Amniotic epithelial cell (primary cell): ENCODE results near the gene PDE8A.

Experiments used
- DNase-seq: peaks from one replicate; pipeline ENCODE4 v3.0.0-alpha.2; 2010; ENCODE audit warnings: low read depth

Gene PDE8A

DNA sequence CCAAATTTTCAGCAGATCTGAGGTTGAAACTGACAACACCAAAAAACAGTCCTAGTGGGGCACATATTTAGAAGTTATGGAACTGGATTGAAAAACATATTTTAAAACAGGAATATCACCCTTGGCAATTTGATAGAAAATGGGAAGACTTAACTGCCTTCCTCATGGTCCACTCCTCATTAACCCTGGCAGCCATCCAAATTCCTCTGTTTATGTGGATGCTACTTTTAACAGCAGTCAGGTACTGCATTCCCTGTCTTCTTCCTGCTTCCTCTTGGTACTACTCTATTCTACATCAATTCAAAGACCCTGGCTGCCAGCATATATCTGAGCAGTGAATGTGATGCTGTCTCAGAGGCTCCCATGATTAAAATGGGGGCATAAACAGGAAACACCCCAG is 54.3 kb downstream of the PDE8A start:
- DNase-seq = no peak

GRCh38 chr15:85036716-85037115 is 55.1 kb downstream of the PDE8A start:
- DNase-seq = no peak

- DNase-seq = no peak
Measured at GRCh38 chr15:85037641-85038040, 56.0 kb downstream of the PDE8A start.

DNA sequence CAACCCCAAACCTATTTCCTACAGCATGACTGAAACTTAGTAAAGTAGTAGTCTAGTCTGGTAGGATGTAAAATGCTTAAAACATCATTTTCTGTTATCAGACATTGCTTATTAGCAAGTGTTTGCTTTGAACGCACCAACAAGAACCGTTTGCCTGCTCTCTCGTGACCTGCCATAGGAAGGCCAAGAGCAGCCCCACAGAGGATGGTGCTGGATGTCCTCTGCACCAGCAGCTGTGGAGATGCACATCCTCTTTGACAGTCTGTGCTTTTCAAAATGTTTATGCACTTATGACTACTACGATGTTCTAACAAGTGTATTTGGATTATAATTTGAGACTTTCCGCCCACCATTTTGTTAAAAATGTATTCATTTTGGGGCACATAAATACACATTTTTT is 59.6 kb downstream of the PDE8A start:
- no peak for DNase-seq

GRCh38 chr15:85044251-85044853 is 62.7 kb downstream of the PDE8A start:
- peak; percentile 73 for DNase-seq

GRCh38 chr15:85044894-85045293 is 63.2 kb downstream of the PDE8A start:
- DNase-seq = no peak

DNA sequence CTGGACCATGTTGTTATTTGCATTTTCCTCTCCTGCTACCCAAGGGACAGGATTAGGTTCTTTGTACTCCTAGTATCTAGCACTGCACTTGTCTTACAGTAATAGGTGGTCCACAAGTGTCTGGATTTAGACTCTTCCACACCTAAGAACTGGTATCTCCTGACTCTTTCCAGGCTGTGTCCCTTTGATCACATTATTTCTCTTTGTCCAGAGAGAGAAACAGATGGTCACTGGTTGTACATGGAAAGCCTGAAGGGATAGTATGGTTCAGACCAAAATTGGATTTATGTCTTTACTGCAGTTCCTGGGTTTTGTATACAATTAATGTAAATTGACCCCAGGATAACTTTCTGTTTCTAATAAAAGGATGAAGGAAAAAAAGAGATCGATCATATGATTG is 64.0 kb downstream of the PDE8A start:
- no peak for DNase-seq

DNA sequence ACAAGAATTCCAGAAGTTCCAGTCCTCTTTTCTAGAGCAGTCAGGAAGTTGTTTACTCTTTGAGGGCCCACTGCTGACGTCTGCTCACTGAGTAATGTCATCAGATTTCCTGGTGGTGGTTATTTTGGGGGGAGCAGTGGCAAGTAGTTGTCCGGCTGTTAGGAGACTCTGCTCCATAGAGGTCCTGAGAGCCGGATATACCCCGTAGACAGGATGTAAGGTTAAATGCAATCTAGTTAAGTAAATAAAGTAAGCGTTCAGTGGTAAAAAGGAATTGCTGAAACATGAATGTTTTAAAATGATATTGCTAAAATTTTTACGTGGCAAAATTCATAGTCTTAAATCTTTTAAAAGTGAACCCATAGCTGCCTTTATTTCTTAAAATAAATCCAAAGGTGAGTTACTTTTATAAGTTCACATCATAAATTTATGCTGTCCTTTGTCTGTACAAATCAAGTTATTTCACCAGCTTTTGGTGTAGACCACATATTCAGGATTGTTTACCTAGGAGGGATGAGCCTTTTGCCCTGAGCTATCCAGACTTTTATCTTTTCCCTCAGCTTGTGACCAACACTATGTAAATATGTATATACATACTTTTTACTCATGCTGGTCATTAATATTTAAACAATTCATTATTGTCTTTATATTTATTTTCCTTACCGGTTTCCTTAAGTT is 65.8 kb downstream of the PDE8A start:
- peak; percentile 87 for DNase-seq

DNA sequence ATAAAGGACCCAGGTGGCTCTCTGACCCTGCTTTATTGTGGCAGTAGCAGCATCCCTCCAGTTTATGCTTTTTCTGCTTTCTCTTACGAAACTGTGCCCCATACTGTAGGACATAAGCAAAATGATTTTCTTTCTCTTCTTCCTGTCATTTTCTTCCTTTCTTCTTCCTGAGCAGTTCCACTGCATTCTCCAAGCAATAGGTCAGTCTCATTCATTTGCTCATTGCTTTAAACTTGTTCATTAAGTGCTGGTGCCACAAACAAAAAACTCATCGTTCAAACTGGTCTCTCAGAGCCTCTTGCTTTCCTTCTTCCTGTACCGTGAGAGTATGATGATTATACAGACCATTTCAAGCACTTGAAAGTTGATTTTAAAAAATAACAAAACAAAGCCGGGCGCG is 66.8 kb downstream of the PDE8A start:
- DNase-seq = peak; percentile 24

DNA sequence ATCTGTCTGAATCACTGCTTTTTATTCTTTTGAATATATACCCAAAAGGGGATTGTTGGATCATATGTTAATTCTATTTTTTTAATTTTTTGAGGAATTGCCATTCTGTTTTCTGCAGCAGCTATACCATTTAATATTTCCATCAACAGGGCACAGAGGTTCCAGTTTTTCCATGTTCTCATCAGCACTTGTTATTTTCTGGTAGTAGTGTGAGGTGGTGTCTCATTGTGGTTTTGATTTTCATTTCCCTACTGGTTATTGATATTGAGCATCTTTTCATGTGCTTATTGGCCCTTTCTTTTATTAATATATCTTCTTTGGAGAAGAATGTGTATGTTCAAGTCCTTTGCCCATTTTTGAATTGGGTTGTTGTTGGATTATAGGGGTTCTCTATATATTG is 68.1 kb downstream of the PDE8A start:
- no peak for DNase-seq

DNA sequence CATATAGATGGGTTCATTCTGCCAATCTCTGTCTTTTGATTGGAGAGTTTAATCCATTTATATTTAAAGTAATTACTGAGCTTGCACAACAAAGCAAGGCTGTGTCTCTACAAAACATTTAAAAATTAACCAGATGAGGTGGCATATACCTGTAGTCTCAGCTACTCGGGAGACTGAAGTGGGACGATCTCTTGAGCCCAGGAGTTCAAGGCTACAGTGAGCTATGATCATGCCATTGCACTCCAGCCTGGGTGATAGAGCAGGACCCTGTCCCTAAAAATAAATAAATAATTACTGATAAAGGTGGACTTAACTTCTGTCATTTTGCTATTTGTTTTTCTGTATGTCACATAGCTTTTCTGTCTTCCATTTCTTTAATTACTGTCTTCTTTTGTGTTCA is 78.1 kb downstream of the PDE8A start:
- DNase-seq = no peak

DNA sequence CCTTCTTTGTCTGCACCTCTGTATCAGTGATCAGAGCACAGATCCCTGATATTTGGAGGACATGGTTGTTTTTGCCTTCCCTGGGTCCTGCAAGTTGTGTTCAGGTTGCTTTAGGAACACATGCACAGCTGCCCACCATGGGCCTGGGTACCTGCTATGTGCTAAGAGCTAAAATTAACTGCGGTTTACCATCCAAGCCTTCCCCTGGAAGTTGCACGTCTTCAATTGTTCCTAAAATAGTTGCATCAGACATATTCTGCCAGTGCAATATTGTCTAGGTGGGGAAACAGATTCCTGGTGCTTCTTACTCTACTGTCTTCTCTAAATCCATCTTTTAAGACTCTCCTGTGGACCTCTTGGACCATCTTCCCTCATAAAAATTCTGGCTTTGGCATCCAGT is 80.9 kb downstream of the PDE8A start:
- no peak for DNase-seq

- no peak for DNase-seq
Measured at GRCh38 chr15:85063088-85063487, 81.4 kb downstream of the PDE8A start.

DNA sequence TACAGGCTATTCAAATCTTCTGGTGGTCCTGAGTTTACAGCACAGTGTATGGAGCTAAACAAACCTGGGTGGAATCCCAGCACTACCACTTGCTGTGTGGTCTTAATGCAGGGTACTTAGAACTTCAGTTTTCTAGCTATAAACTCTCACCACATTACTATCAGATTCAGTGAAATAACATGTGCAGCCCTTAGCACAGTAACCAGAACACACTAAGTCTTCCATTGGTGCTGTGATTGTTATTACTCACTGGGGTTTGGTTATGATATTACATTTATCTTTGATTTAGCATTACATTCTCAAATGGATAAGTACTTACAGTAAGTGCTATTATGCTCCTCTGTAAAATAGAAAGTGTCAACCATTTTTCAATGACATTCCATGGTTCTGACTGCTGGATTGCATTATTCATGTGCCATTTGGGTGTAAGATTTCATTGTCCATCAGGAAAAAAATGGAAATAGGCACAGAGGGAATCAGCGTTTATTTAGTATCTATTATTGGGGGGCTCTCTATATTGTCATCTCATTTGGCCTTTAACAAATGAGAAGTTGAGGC is 81.9 kb downstream of the PDE8A start:
- DNase-seq = no peak

DNA sequence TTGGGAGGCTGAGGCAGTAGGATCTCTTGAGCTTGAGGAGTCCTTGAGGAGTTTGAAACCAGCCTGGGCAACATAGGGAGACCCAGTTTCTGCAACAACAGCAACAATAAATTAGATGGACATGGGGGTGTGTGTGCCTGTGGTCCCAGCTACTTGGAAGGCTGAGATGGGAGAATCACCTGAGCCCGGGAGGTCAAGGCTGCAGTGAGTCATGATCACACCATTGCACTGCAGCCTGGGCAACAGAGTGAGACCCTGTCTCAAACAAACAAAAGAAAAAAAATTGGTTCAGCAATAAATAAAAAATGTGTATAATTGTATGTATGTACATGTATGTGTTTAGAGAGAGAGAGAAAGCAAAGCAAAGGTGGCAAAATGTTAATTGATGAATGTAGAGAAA is 83.1 kb downstream of the PDE8A start:
- DNase-seq = no peak

GRCh38 chr15:85071061-85071460 is 89.4 kb downstream of the PDE8A start:
- no peak for DNase-seq

- no peak for DNase-seq
Measured at GRCh38 chr15:85071504-85071903, 89.8 kb downstream of the PDE8A start.

DNA sequence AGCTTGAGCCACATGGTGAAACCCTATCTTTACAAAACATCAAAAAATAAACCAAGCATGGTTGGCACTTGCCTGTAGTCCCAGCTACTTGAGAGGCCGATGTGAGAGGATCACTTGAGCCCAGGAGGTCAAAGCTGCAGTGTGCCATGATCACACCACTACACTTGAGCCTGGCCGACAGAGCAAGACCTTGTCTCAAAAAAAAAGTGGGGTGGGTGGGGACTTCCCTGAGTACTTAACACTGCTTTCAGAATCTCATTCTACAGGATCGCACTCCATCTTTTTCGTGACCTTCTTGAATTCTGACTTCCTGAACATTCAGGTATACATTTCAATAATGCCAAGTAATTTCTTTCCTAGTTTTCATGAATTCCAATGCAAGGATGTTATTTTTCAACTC is 91.3 kb downstream of the PDE8A start:
- no peak for DNase-seq

DNA sequence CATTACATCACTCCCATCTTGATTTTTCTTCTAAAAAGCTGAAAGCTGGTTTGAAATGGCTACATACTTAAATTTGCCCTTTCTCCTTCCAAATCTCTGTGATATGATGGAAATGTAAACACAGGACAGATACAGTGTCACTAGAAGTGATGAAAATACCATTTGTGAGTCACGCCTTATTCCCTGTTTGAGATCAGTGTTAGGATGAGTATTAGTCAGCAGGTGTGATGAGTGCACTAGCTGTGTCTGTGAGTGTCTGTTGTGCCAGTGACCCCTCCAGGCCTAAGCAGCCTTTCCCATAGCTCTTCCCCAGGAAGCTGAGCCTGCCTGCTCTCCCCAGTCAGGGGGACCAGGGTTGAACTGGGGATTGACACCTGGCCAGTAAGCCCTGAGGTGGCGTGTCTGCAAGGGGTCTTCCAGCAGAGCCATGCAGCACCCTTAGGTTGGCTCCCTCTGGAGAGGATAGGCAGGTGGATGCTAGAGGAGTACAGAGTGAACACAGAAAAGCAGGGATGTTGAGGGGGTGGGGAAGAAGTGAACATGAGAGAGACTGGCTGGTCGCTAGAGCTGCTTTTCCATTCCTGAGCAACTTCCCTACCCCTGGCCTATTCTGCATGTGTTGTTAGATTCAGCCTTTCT is 92.0 kb downstream of the PDE8A start:
- no peak for DNase-seq

- DNase-seq = no peak
Measured at GRCh38 chr15:85086855-85087254, 105.2 kb downstream of the PDE8A start.

GRCh38 chr15:85088300-85088699 is 106.6 kb downstream of the PDE8A start:
- DNase-seq = no peak

DNA sequence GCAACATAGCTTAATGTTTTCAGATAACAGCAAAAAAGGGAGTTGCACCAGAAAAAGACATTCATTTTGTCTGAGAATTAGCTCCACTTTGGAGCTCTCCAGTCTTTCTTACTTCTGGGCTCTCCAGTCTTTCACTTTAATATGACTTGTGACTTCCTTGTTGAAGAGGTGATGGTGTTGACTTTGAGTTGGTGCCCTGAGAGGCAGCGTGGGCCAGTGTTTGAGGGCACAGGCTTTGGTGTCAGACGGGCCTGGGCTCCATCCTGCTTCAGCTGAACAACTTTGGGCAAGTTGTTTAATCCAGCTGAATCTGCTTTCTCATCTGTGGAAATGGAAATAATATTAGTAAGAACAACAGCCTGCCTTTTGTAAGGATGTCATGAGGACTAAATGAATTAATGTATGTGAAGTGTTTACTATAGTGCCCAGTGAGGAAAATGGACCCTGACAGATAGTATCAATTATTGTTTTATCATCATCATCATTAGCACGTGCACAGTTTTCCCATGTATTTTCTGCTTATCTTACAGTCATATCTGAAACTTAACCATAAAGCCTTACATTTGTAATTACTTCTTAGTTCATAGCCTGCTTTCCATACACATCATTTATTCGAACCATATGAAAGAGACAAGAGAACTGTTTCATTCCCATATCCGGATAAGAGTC is 108.4 kb downstream of the PDE8A start:
- DNase-seq = no peak

GRCh38 chr15:85091990-85092389 is 110.3 kb downstream of the PDE8A start:
- no peak for DNase-seq
